HCEC 1CT (cell line): ENCODE results near the gene CCNO.

Experiments
- DNase-seq: peaks from one replicate; pipeline ENCODE4 v3.0.0-alpha.2; 2017

CCNO gene, protein sequence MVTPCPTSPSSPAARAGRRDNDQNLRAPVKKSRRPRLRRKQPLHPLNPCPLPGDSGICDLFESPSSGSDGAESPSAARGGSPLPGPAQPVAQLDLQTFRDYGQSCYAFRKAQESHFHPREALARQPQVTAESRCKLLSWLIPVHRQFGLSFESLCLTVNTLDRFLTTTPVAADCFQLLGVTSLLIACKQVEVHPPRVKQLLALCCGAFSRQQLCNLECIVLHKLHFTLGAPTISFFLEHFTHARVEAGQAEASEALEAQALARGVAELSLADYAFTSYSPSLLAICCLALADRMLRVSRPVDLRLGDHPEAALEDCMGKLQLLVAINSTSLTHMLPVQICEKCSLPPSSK

DNA sequence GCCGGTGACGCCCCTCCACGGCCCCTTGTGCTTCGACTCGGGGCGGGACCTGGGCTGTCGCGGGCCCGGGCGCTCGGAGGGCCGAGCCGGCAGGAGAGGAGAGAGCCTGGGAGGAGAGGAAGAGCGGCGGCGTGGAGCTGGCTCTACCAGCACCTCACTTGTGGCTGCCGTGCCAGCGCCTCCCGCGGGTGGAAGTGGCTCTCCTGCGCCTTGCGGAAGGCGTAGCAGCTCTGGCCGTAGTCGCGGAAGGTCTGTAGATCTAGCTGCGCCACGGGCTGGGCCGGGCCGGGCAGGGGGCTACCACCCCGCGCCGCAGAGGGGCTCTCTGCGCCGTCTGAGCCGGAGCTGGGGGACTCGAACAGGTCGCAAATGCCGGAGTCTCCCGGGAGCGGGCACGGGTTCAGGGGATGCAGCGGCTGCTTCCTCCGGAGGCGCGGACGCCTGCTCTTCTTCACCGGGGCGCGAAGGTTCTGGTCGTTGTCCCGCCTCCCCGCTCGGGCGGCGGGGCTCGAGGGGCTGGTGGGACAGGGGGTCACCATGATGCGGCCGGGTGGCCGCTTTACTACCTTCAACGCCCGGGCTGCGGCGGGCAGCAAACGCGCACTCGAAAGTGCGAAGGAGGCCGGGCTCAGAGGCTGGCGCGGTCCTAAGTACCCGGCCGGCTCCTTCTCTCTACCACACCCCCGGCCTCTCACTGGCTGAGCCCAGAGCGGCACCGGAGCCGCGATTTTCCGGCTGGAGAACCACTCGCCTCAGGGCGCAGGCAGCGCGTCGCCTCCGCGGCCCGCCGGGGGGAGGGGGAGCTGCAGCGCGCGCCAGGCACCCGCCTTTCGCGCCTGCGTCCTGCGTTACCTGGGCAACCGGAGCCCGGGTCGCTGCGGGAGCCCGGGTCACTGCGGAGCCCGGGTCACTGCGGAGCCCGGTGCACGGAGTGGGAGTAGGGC, at the start of gene CCNO:
Gene CCNO (minus strand): TSS at position 624 of the 944 bp plus-strand sequence. CDS start 85 bp downstream, at position 539.
- peak; percentile 69 for DNase-seq

DNA sequence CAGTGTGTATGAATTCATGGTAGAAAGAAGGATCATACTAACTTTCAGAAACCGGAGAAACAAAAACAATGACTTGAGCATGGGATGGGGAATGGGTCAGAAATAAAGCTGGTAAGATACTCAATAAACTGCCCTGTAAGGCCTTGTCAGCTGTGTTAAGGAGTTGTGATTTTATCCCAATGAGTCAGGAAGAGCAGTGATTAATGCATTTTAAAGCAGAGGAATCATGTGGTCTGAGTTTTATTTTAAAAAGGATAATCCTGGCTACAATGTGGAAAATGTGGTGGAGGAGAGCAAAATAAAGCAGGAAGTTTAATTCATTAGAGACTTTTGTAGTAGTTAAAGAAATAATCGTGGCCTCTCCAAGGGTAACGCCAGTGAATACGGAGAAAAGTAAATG, 45.4 kb upstream of the CCNO start:
- DNase-seq = peak; percentile 75

DNA sequence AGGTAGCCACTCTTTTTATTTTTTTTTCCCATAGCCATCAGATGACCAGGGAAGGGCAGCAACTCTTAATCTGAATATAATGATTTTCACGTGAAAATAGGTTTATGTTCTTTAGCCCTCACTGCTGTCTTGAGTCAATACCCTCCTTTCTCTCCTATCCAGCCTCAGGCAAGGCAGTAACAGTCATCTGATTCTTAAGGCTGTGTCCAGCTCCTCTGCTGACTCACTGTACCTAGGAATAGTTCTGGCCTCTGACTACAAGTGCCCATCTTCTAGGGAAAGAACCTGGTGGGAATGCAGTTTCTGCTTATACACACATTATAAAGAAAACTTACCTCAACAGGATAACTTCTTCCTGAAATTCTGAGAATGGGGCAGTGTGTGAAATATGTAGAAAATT, 43.4 kb upstream of the CCNO start:
- DNase-seq = no peak

DNA sequence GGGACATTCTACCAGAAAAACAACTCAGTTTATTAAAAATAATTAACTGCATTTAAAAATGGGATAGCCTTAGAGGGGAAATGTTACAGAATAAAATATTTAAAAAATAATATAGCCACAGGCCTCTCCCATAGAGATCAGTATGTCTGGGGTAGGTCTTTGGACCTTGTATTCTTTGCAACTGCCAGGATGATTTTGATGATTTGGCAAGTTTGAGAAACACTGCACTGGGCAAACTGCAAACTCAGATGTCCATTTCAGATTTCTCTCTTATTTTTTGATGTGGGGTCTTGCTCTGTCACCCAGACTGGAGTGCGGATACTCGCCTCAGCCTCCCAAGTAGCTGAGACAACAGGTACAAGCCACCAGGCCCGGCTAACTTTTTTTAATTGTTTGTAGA, 24.9 kb upstream of the CCNO start:
- DNase-seq = no peak

DNA sequence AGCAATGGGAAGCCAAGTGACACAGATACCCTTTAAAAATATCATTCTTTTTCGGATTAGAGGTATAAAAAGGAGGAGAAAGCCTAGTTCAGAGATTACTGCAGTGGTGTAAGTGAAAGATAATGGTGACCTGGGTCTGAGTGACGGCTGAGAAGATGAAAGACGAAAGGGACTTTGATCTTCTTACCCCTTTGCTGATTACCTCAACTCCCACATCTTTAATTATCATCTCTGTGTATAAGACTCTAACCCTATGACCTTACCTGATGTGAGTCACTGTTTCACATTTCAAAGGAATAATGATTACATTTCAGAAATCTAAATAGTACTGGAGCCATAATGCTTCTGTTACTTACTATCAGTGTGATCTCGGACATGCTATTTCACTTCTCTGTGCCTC, 21.4 kb upstream of the CCNO start:
- DNase-seq = no peak

DNA sequence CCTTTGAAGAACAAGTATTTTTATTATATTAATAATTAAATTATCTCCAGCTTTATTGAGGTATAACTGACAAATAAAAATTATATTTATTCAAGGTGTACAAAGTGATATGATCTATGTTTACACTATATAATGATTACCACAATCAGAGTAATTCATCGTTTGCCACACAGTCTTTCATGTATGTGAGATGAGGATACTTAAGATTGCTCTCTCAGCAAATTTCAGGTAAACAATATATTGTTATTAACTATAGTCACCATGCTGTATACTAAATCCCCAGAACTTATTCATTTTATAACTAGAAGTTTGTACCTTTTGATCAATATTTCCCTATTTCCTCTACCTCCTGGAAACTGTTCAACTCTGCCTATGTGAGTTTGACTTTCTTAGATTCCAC, 16.7 kb upstream of the CCNO start:
- DNase-seq = no peak

DNA sequence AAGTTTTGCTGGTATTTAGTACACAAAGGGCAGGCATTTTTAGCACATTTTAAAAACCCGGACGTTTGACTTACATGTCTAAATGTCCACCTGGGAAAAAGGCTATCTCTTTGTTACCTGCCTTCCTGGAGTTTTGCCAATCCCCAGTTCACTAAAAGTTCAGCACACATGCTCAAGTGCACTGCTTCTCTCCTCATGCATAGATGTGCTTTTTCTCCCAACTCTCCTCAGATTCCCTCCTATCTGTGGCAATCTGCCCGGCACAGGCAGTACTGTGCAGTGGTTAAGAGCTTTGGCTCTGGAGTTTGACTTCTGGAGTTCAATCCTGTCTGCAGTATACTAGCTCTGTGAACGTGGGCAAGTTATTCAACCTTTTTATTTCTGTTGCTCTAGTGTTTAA, 8.3 kb upstream of the CCNO start:
- no peak for DNase-seq

DNA sequence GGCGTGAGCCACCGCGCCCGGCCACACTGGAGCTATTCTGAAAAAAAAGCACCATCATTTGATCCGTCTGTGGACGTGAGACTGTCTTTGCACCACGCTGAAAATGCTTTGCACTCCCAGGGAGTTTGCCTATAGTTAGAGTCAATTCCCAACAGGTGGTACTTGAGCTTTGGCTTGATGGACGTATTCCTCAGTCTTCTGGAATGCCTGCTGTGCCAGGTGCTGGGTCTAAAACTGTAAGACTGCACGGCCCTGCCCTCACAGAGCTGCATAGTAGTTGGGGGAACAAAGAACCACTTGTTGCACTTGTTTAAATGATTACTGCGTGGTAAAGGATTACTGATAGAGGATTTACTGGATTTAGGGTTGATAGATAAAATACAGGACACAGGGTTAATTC, 3.4 kb upstream of the CCNO start:
- DNase-seq = no peak

DNA sequence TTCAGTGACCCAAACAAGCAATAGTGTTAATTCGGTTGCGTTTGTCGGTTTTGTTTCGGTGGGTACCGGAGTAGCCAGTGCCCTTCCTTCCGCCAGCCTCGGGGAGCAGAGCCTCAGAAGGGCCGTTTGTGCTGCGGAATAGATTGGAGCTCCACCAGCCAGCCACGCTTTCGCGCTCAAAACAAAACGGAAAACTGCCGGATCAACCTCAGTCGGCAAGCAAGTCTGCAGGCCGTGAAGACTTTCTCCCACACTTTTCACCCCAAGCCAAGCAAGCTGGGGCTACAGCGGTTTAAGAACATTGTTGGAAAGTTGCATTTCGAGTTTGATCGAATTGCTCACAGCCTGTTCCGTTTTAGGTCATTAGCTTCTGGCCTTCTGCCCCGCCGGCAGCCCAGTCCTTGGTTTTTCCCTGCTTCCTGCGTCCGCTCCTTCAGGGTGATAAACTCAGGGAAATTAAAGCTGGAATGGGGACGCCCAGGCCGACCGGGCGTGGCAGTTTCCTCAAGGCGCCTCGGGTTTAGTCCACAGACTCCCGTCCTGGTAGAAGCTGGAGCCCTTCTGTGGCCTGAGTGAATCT, 803 bp upstream of the CCNO start:
- DNase-seq = peak; percentile 31

DNA sequence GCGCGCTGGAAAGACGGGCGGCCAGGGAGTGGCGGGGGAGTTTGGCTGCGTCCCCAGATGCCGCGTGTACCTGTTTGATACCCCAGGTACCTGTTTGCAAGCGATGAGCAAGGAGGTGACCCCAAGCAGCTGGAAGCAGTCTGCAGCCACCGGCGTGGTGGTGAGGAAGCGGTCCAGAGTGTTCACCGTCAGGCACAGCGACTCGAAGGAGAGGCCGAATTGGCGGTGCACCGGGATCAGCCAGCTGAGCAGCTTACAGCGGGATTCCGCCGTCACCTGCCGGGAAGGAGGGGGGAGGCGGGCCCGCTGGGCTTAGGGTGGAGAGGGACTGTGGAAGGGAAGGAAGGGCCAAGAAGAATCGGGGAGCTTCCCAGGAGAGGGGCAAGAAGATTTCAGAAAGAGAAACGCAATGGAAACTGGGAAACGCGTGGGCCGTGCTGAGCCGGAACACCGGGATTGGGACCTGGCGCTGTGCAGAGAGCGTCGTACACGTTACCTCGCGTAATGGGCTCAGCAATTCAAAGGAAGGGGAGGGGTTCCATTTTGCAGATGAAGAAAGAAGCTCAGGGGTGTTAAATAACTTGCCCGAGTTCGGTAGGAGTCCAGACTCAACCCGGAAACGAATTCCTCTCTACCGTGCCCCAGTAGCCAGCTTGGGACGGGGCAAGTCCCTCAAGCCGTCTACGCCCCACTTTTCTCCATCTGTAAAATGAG, 980 bp downstream of the CCNO start:
- no peak for DNase-seq

DNA sequence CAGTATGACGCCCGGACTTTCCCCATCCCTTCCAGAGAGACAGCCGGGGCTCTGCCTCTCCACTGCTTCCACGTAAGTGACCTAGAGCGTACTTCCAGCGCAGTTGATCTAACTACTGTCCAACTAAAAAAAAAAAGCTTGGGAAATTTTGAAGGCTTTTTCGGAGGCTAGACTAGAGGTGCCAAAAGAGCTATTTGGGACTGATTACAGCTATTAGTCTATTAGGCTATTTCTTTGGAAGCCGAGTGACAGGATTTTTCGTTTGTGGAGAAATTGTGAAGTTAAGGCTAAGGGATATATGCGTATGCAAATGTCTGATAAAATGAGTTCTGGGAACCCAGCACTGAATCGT, 1.5 kb downstream of the CCNO start:
- peak; percentile 11 for DNase-seq

DNA sequence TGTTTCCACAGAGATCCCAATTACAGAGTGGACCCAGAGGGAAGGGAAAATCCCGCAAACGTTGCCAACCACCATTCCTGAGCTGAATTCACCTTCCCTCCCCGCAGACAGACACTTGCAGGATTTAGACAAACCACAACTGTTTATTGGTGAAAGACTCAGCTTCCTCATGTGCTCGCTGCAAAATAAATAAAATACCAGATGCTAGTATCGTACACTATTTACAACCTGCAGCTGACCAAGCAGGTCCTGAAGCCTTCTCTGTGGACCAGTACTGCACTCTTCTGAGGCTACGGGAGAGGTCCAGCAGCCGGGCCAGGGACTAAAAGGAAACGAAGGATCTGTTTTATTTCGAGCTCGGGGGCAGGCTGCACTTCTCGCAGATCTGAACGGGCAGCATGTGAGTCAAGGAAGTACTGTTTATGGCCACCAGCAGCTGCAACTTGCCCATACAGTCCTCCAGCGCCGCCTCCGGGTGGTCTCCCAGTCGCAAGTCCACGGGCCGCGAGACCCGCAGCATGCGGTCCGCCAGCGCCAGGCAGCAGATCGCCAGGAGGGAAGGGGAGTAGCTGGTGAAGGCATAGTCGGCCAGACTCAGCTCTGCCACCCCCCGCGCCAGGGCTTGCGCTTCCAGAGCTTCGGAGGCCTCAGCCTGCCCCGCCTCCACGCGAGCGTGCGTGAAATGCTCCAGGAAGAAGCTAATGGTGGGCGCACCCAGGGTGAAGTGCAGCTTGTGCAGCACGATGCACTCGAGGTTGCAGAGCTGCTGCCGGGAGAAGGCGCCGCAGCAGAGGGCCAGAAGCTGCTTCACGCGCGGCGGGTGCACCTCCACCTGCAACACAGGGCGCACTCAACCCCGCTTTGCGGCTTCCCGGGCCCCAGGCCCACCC, 2.1 kb downstream of the CCNO start:
- DNase-seq = no peak

DNA sequence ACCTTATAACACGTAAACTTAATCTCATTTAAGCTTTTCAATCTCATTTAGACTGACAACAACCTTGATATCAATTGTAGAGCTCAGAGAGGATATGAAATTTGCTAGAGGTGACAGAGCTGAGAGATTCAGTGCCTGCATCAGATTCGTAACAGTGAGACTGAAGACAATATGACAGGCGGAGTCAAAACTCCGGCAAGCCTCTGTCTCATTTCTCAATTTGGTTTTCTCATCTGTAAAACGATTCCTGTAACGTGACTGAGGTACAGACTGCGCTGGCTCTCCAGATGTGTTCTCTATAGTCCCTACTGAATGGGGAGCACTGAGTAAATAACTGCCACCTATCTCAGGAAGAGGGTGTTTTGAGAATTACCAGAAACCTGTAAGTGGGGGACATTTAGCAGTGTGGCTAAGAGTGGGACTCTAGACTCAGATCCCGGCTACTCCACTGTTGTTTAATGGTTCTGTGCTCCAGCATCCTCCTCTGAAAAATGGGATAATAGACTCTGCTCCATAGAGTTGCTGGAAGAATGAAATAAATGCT, 3.2 kb downstream of the CCNO start:
- DNase-seq = no peak

DNA sequence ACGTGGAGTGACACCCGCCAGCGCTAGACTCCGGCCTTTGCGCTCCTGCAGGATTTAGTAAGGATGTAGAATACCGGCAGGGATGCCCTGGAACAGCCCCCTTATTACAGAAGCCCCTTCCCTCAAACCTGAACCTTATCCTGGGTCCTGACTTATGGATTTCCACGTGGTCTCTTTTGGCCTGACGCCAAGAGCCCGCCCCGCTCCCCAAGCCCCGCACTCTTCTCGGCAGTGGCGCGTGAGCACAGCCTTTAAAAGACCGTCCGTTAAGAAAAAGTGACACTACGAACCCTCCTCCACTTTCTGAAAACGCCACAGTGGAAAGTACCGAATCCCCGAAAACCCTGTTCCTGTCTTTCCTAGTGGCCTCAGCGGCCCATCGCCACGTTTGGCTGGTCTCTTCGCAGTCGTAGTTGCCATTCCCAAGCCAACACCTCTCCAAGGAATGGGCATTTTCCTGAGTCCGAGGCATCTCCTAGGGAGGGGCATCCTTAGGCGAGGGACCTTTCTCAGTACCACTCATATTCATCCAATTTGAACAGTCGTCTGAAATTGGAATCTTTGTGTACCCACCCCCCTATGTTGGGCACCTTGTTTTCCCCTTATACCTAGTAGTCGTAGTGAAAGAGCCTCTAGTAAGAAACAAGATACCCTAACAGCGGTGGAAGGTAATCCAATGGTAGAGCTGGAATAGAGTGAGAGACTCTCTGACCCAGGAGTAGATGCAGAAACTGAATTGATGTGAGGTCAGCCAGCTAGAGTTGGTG, 5.6 kb downstream of the CCNO start:
- no peak for DNase-seq

DNA sequence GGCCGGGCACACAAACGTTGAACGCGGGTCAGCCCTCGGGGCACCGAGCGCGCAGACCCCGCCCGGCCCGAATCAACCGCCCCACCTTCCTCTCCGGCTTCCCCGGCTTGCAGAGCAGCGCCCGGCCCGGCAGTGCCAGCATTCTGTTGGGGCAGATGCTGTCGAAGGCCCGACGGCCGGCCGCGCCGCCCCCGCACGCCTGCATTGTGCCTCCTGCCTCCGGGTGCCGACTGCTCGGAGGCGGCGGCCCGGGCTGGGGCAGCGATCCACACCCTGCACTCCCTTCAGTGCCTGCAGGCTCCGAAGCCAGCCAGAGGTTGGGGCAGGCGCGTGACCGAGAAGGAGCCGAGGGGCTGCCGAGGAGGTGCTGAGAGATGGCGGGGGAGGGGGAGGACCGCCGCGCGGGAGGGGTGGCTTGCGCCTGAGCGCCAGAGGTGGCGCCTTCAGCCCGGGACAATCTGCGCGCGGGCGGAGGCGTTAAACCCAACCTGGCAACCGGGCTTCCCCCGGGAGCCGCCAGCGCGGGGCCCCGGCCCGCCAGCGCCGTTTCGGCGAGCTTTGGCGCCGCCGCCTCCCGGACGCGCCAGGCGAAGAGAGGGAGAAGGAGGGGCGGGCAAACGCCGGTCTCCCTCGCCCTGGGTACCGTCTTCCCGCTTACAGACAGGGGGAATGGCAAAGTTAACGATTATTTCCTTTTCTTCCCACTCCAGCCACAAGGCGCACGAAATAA, 6.3 kb downstream of the CCNO start, which contains the start of gene MCIDAS:
Gene MCIDAS (minus strand): TSS at position 382 of the 730 bp plus-strand sequence. CDS start 177 bp downstream, at position 205.
- DNase-seq = peak; percentile 15

DNA sequence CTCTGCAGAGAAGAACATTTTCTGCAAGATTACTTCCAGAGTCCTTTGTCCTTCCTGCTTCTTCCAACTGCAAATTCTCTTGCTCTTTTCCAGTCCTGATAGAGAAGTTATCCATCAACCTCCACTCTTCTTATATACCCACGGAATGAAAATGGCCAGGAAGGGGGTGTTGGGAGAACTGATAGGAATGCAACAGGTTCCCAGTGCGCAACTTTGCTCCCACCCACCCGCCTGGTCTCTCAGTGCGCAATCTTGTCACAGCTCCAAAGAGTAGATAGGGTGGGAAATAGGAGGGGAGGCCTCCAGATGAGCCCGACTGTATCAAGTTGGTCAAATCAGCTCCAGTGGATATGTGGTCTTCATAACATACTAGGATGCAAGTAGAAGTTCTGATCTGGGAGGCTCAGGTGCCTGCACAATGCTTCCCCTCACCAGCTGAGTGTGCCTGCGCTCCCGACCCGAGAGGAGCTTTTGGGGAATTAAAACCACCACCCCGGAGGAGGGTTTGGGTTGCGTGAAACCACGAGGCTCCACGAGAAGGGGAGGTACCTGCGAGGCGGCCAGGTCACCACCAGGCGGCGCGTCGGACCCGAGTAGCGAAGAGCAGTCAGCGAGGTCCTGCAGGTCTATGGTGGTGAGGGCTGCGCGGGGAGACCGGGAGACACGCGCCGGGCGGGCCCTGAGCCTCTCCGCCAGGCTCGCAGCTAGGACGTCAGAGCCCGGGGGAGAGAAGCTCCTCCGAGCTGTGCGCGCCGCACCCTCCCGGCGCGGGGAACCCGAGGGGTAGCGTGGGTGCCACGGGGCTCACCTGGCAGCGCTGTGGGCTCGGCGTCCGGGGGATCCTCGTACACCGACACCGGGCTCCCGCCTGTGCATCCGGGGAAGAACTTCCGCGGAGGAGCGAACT, 7.1 kb downstream of the CCNO start:
- peak; percentile 24 for DNase-seq

DNA sequence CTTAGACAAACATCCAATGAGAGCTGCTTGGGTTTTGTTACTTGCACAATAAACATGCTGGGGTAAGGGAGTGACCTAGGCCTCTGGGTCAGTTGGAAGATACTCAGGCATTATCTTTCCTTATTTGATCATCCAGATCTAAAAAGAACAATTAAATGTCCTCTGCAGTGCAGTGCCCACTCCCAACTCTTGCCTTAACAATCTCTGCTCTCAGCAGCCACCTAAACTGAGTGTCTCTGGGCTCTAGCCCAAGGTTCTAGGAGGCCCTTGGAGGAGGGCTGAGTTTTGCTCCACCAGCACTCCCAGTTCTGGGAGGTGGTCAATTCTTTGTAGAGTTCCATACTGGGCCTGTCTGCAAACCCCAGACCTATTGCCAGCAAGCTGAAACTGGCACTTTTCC, 8.1 kb downstream of the CCNO start:
- DNase-seq = no peak

DNA sequence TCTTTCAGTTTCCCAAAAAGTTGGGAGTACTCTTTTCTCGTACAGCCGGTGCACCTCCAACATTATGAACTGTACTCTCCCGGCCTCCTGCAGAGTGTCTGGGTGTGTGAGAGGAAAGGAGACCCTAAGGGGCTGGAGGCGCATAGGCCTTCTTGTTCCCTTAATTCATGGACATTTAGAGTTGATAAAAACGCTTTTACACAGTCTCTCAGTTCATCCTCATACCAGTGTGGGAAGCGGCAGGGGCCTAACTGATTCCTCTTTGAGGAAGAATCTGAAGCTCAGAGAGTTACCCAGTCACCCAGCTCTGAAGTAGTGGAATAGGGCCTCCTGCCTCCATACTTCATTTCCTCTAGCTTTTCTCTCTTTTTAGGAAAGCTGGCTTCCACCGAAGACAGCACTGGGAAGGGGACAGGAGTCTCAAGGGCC, 9.6 kb downstream of the CCNO start:
- no peak for DNase-seq
